GM18951 (cell line): ENCODE data around the gene GIPC1.

Source experiments
- POLR2A ChIP-seq: IDR thresholded peaks from 4 replicates; pipeline ENCODE4 v1.6.1; 2011; ENCODE audit warnings: mild to moderate bottlenecking; ENCODE audit not compliant: insufficient read length, insufficient read depth; ENCODE audit errors: extremely low read depth
- in situ Hi-C: fragments of 300-500 bp; cut with MboI; formaldehyde crosslinking; loops from one replicate; pipeline ENCODE4 v1.12.0; 2022; ENCODE audit warnings: low sequenced_read_pairs, mixed read lengths, inconsistent platforms; ENCODE audit not compliant: unreplicated experiment

GIPC1 gene

GRCh38 chr19:14439014-14439413 is 56.9 kb downstream of the GIPC1 start:
- no peak for TF ChIP-seq POLR2A
- in situ Hi-C loops, result no loop called here

DNA sequence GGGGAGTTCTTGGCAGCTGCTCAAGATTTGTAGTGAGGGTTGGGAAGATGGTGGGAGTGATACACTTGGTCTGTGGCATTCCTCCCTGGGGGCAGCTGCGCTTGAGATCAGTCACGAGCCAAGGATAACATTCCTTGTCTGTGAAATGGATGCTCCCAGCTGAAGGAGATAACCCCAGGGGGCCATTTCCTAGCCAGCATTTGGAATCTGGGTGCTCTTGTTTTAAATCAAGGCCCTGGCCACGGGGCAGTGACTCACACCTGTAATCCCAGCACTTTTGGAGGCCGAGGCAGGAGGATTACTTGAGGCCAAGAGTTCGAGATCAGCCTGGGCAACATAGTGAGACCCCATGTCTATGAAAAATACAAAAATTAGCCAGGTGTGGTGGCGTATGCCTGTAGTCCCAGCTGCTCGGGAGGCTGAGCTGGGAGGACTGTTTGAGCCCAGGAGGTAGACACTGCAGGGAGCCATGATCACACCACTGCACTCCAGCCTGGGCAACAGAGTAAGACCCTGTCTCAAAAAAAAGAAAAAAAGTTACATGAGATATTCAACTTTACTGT is 58.3 kb downstream of the GIPC1 start:
- in situ Hi-C loops, result no loop called here
- no peak for TF ChIP-seq POLR2A

- in situ Hi-C loops, result no loop called here
- no peak for TF ChIP-seq POLR2A
These were observed 60.4 kb downstream of the GIPC1 start for GRCh38 chr19:14435320-14436050.

DNA sequence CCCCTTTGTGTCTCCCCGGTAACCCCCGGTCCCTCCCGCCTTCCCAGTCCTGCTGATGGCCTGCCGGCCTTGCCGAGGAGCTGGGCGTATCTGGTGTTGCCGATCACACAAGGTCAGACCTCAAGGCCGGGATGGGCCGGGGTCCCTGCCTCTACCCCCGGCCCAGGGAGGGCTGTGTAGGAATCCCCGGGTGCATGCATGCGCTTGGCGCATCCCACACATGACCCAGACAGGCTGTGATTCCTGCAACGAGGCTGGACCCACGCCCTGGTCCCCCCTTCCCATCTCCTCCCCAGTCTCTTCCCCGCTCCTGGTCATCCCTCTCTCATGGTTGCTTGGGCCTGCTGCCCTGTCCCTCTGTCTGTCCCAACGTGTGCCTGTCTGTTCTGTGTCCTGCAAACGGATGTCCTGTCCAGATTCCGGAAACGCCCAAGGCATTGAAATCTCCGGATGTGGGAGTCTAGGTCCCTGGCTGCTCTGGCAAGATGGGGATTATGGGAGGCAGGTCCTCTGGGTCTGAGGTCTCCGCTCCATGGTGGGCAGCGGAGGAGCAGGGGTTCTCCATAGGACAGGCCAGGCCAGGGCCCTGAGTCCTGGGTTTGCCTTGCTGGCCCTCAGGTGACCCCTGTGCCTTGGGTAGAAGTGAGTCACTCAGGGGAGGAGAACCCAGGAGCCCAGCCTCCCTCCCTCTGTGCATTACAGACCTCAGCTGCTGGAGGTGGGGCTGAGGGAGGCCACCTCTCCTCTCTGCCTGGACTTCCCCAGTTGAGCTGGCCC is 61.2 kb downstream of the GIPC1 start:
- no peak for TF ChIP-seq POLR2A
- in situ Hi-C loops, result no loop called here

DNA sequence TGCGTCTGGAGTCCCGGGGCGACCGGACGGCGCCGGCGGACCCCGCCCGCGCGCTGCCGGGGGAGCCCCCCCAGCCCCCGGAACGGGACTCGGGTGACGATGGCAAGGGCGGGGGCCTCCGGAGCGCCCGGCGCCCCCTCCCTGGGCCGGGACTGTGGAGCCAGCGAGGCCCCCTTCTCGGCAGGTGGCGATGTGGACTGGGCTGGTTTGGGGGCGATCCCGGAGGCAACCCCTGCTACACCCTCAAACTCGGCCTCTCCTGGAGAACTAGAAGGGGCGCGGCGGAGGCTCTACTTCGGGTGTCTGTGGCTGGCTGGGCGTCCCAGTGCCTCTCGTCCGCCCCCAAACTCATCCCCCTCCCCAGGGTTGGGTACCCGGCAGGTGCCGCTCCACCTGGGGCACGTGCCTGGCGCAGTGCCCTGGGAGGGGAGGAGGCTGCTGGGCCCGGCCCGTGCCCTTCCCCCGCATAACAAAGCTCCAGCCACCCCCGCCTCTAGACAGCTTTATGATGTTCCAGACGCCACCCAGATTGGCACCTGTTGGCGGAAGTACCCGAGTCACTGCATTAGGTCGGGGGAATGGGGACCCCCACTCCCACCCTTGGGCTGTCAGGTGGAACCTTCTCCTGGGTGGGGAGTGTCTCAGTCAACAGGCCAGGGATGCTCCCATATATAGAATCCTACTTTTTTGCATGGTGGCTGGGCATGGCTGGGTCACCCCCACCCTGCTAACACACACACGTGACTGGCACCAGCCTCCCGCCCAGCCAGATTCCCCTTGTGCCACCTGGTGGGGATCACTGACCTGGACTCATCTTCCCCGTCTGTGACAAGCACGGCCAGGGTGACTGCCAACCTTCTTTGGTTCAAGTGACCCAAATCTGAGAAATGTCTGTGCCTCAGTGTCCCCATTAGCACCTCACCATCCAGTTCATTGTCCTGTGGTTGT is 62.1 kb downstream of the GIPC1 start:
- TF ChIP-seq POLR2A, result no peak
- in situ Hi-C loops, result no loop called here

- in situ Hi-C loops, result no loop called here
- peak; percentile 68 for TF ChIP-seq POLR2A
These were observed 63.0 kb downstream of the GIPC1 start, which contains the start of gene PKN1 for GRCh38 chr19:14432791-14433553. PKN1 (plus strand) TSS chr19:14433306; CDS start chr19:14433522, 216 bp downstream.

GRCh38 chr19:14430712-14431111 is 65.2 kb downstream of the GIPC1 start:
- in situ Hi-C loops, result no loop called here
- TF ChIP-seq POLR2A, result no peak

- no peak for TF ChIP-seq POLR2A
- in situ Hi-C loops, result no loop called here
These were observed 67.0 kb downstream of the GIPC1 start for GRCh38 chr19:14428882-14429416.
